T-helper 22 cell (primary cell): ENCODE measurements around the gene PAX4.

Experiments used
- DNase-seq: peaks from one replicate; pipeline ENCODE4 v3.0.0-alpha.2; 2020; ENCODE audit warnings: low read depth

The PAX4 gene

GRCh38 chr7:127629268-127629854, 11.4 kb upstream of the PAX4 start:
- no peak for DNase-seq

GRCh38 chr7:127628445-127628844, 10.5 kb upstream of the PAX4 start:
- no peak for DNase-seq

GRCh38 chr7:127625331-127625730, 7.4 kb upstream of the PAX4 start:
- DNase-seq = no peak

GRCh38 chr7:127620406-127621233, 2.7 kb upstream of the PAX4 start:
- DNase-seq = no peak

GRCh38 chr7:127619681-127620405, 1.9 kb upstream of the PAX4 start:
- no peak for DNase-seq

- no peak for DNase-seq
These were observed 833 bp upstream of the PAX4 start for GRCh38 chr7:127618775-127619174.

- no peak for DNase-seq
These were observed 1.2 kb downstream of the PAX4 start for GRCh38 chr7:127616724-127617123.

GRCh38 chr7:127612263-127612662, 5.7 kb downstream of the PAX4 start:
- no peak for DNase-seq

GRCh38 chr7:127609297-127609696, 8.6 kb downstream of the PAX4 start:
- DNase-seq = no peak

- no peak for DNase-seq
These were observed 9.5 kb downstream of the PAX4 start for GRCh38 chr7:127608446-127608845.

GRCh38 chr7:127600885-127601284, 17.1 kb downstream of the PAX4 start:
- no peak for DNase-seq

GRCh38 chr7:127598318-127598717, 19.6 kb downstream of the PAX4 start:
- DNase-seq = no peak

GRCh38 chr7:127595737-127596136, 22.2 kb downstream of the PAX4 start:
- DNase-seq = no peak

GRCh38 chr7:127594490-127594889, 23.5 kb downstream of the PAX4 start:
- no peak for DNase-seq

- no peak for DNase-seq
These were observed 25.4 kb downstream of the PAX4 start for GRCh38 chr7:127592550-127592949.

- DNase-seq = no peak
These were observed 26.4 kb downstream of the PAX4 start for GRCh38 chr7:127591591-127591990.

- no peak for DNase-seq
These were observed 26.8 kb downstream of the PAX4 start for GRCh38 chr7:127591189-127591588.

GRCh38 chr7:127589896-127590295, 28.0 kb downstream of the PAX4 start:
- no peak for DNase-seq

GRCh38 chr7:127588697-127589482, 29.1 kb downstream of the PAX4 start:
- DNase-seq = no peak

- peak; percentile 77 for DNase-seq
These were observed 29.8 kb downstream of the PAX4 start, which contains the start of gene ARF5 for GRCh38 chr7:127588019-127588696. TSS of gene ARF5 (plus strand) at chr7:127588411. CDS start at chr7:127588499, 88 bp downstream.

GRCh38 chr7:127587663-127588018, 30.3 kb downstream of the PAX4 start:
- DNase-seq = no peak

GRCh38 chr7:127586346-127586745, 31.6 kb downstream of the PAX4 start:
- DNase-seq = no peak
